ENCODE results near the gene XPO6.

XPO6 gene

GRCh38 chr16:28086186-28087139 is 125.3 kb downstream of the XPO6 start:
- DNase-seq: no peak

- DNase-seq: no peak
Observed at GRCh38 chr16:28085389-28086171, 126.2 kb downstream of the XPO6 start.

GRCh38 chr16:28084209-28084608 is 127.6 kb downstream of the XPO6 start:
- DNase-seq: no peak

GRCh38 chr16:28082624-28083023 is 129.1 kb downstream of the XPO6 start:
- DNase-seq: no peak

- no peak for DNase-seq
Observed at GRCh38 chr16:28081391-28081968, 130.3 kb downstream of the XPO6 start.

- no peak for DNase-seq
Observed at GRCh38 chr16:28078261-28078660, 133.5 kb downstream of the XPO6 start.

- no peak for DNase-seq
Observed at GRCh38 chr16:28073836-28074235, 137.9 kb downstream of the XPO6 start.

GRCh38 chr16:28072087-28072486 is 139.7 kb downstream of the XPO6 start:
- DNase-seq: no peak

GRCh38 chr16:28069971-28070794 is 141.6 kb downstream of the XPO6 start:
- no peak for DNase-seq

- DNase-seq: no peak
Observed at GRCh38 chr16:28068976-28069375, 142.8 kb downstream of the XPO6 start.

GRCh38 chr16:28067604-28068379 is 144.0 kb downstream of the XPO6 start:
- no peak for DNase-seq

GRCh38 chr16:28064706-28065249 is 147.0 kb downstream of the XPO6 start:
- no peak for DNase-seq

- DNase-seq: no peak
Observed at GRCh38 chr16:28064150-28064549, 147.6 kb downstream of the XPO6 start.

GRCh38 chr16:28063591-28064061 is 148.1 kb downstream of the XPO6 start, which contains the start of gene GSG1L:
Gene GSG1L (minus strand): TSS chr16:28063714. CDS start chr16:28063424, 290 bp downstream.
- no peak for DNase-seq

- DNase-seq: peak in 1 of 2 experiments; percentile 20
Observed at GRCh38 chr16:28062847-28063521, 148.8 kb downstream of the XPO6 start.

- no peak for DNase-seq
Observed at GRCh38 chr16:28062261-28062846, 149.4 kb downstream of the XPO6 start.

GRCh38 chr16:28061352-28062101 is 150.2 kb downstream of the XPO6 start:
- no peak for DNase-seq

GRCh38 chr16:28059841-28060575 is 151.8 kb downstream of the XPO6 start:
- no peak for DNase-seq
